ENCODE results near the gene PCED1B. TPM values are rescaled to one million over a fixed set of nuclear protein-coding genes. Genes with fewer than 3 reads are reported as not detected.

Gene PCED1B
- total RNA-seq, 1 experiment from 2014 or later: 6.6 TPM

GRCh38 chr12:47282206-47282605 lies 202.8 kb downstream of the PCED1B start:
- POLR2A ChIA-PET: no interaction called here
- CTCF ChIA-PET: interaction anchor here (1.4 to 1.6 kb wide), 2 partner anchors 11 to 211 kb away, joined by 3 to 5 read pairs; no protein-coding TSS in a partner anchor
- no peak for ATAC-seq

More at GRCh38 chr12:47282206-47282605, 202.8 kb downstream of the PCED1B start:
- DNase-seq (ENCODE audit: low spot score): no peak
- TF ChIP-seq CBFB (CRISPR knock-in tag; IDR thresholded peaks at IDR 0.05; ENCODE audit: low read depth) (no peak), ZNF219 (CRISPR knock-in tag; IDR thresholded peaks at IDR 0.05; ENCODE audit: borderline replicate concordance) (no peak), ESRRA (CRISPR knock-in tag; IDR thresholded peaks at IDR 0.05; ENCODE audit: borderline replicate concordance) (no peak), EMX1 (CRISPR knock-in tag; IDR thresholded peaks at IDR 0.05) (no peak), AFF4 (CRISPR knock-in tag; IDR thresholded peaks at IDR 0.05; ENCODE audit: borderline replicate concordance) (no peak), PRRX2 (CRISPR knock-in tag; IDR thresholded peaks at IDR 0.05) (no peak), NFE2L1 (CRISPR knock-in tag; IDR thresholded peaks at IDR 0.05) (no peak), FOXP1 (CRISPR knock-in tag; IDR thresholded peaks at IDR 0.05; ENCODE audit: borderline replicate concordance) (no peak), SOX15 (CRISPR knock-in tag; IDR thresholded peaks at IDR 0.05) (no peak), ETV6 (CRISPR knock-in tag; IDR thresholded peaks at IDR 0.05) (no peak), NR1H2 (CRISPR knock-in tag; IDR thresholded peaks at IDR 0.05) (no peak), MLX (CRISPR knock-in tag; IDR thresholded peaks at IDR 0.05) (no peak), ZBTB43 (CRISPR knock-in tag; IDR thresholded peaks at IDR 0.05) (no peak), ZNF416 (CRISPR knock-in tag; IDR thresholded peaks at IDR 0.05) (no peak), STAT6 (CRISPR knock-in tag; conservative IDR thresholded peaks at IDR 0.05; ENCODE audit: low read depth) (no peak), IRF1 (CRISPR knock-in tag; IDR thresholded peaks at IDR 0.05) (no peak)
- no peak overlapping the region for H3K27ac Mint-ChIP-seq
- no peak overlapping the region for H3K4me3 Mint-ChIP-seq
- H3K9me3 Mint-ChIP-seq: peaks cover 4% of the 10 kb centered on the region; the same call in 1 of the 2 replicates
- no peaks in the 10 kb centered on the region for H3K36me3 Mint-ChIP-seq
- H3K4me1 Mint-ChIP-seq: peaks cover 20% of the 10 kb centered on the region
- no peaks in the 10 kb centered on the region for H3K27me3 Mint-ChIP-seq (ENCODE audit: low read depth)

Small RNA genes within 50 kb of the gene (microRNA-seq; reads per million reads assigned to microRNA genes)
- not detected for gene MIR4698 (ENCODE audit: borderline number of aligned reads)

Other genes starting within 250 kb of the PCED1B start
- gene AMIGO2, start 338 bp downstream of the PCED1B start, total RNA-seq (2021): 4.0 to 6.5 TPM (median 4.9 TPM) in 3 replicates

Measured in WTC11 (cell line).